ENCODE results near the gene FSIP1.

- TF ChIP-seq CTCF (IDR thresholded peaks at IDR 0.05) (no peak), POLR2A (IDR thresholded peaks at IDR 0.05) (no peak)
Measured at GRCh38 chr15:39624806-39625205, 157.8 kb downstream of the FSIP1 start.

Measured in lower leg skin (tissue), 3 donors.